Keratinocyte (primary cell): Measurements from ENCODE around the gene MDFI. TPM values are rescaled to one million over a fixed set of nuclear protein-coding genes. Genes with fewer than 3 reads are reported as not detected.

ENCODE experiments used
- DNase-seq: peaks from one replicate; pipeline ENCODE4 v3.0.0-alpha.2; 2011; ENCODE audit warnings: low read depth, missing footprints, low spot score
- FAIRE-seq: peaks from 2 replicates; lab custom pipeline; 2011; peaks lifted over from hg19 to GRCh38; lab: Jason Lieb, UNC
- H2AFZ ChIP-seq: 2 replicates; pipeline ENCODE4 v1.6.0; 2012; ENCODE audit warnings: low read length, control low read depth, inconsistent platforms; ENCODE audit not compliant: control insufficient read depth
- H3K27ac ChIP-seq: 2 replicates; pipeline ENCODE4 v1.5.1; 2011; ENCODE audit warnings: low read length; ENCODE audit not compliant: control insufficient read depth, insufficient read depth
- H3K27me3 ChIP-seq: 3 replicates; pipeline ENCODE4 v1.6.0; 2011; ENCODE audit warnings: low read length; ENCODE audit not compliant: control insufficient read depth, insufficient read depth; ENCODE audit errors: extremely low read depth
- H3K36me3 ChIP-seq, 2 experiments: 2 replicates in 1 of 2; 3 replicates in 1 of 2; pipeline ENCODE4 v1.5.1; 2011; ENCODE audit warnings: low read length in 2 of 2, mild to moderate bottlenecking in 1 of 2; ENCODE audit not compliant: control insufficient read depth in 2 of 2, insufficient read depth in 2 of 2; ENCODE audit errors: extremely low read depth in 1 of 2
- H3K4me1 ChIP-seq: 3 replicates; pipeline ENCODE4 v1.5.1; 2011; ENCODE audit warnings: low read length; ENCODE audit not compliant: control insufficient read depth, insufficient read depth; ENCODE audit errors: extremely low read depth
- H3K4me2 ChIP-seq: 3 replicates; pipeline ENCODE4 v1.6.0; 2011; ENCODE audit warnings: low read depth, low read length; ENCODE audit not compliant: control insufficient read depth, insufficient read depth; ENCODE audit errors: extremely low read depth
- H3K4me3 ChIP-seq, 3 experiments: fragments of 200-600 bp in 1 of 3; sonication (generic) in 1 of 3; 2 replicates in 2 of 3; 3 replicates in 1 of 3; pipeline ENCODE4 v1.5.1; 2011 to 2016; ENCODE audit warnings: low read length in 3 of 3, mild to moderate bottlenecking in 3 of 3, control low read depth in 2 of 3, inconsistent platforms in 1 of 3, low read depth in 1 of 3, mixed read lengths in 1 of 3, mixed run types in 1 of 3, moderate library complexity in 1 of 3; ENCODE audit not compliant: control insufficient read depth in 2 of 3, insufficient read depth in 2 of 3; ENCODE audit errors: extremely low read depth in 1 of 3
- H3K79me2 ChIP-seq: 2 replicates; pipeline ENCODE4 v1.6.0; 2012; ENCODE audit warnings: low read length; ENCODE audit not compliant: control insufficient read depth, insufficient read depth
- H3K9ac ChIP-seq: 3 replicates; pipeline ENCODE4 v1.6.0; 2011; ENCODE audit warnings: low read length; ENCODE audit not compliant: control insufficient read depth, insufficient read depth; ENCODE audit errors: extremely low read depth
- H3K9me1 ChIP-seq: 3 replicates; pipeline ENCODE4 v1.6.0; 2011; ENCODE audit warnings: low read length; ENCODE audit not compliant: control insufficient read depth, insufficient read depth; ENCODE audit errors: extremely low read depth
- H3K9me3 ChIP-seq: 2 replicates; pipeline ENCODE4 v1.5.1; 2012; ENCODE audit warnings: low read depth, low read length; ENCODE audit not compliant: control insufficient read depth
- H4K20me1 ChIP-seq: 3 replicates; pipeline ENCODE4 v1.6.0; 2011; ENCODE audit warnings: low read length; ENCODE audit not compliant: control insufficient read depth, insufficient read depth; ENCODE audit errors: extremely low read depth
- EZH2 ChIP-seq: IDR thresholded peaks from one replicate; pipeline ENCODE4 v1.6.1; 2012; ENCODE audit warnings: inconsistent platforms, mild to moderate bottlenecking, low read length, moderate library complexity
- dilution Hi-C: fragments of 300-500 bp; cut with MboI; formaldehyde crosslinking; loops from one replicate; pipeline ENCODE4 v1.7.0; 2020; ENCODE audit warnings: low sequenced_read_pairs; ENCODE audit not compliant: extremely low pct_ligation_motif_present
- polyA plus RNA-seq, 5 experiments: library from polyadenylated mRNA; depleted of rRNA in 3 of 5; stranded (reverse) in 3 of 5; stranded (forward) in 1 of 5; unstranded in 1 of 5; fragments of >200 nt; gene quantifications; 1 replicate in 1 of 5; 2 replicates in 3 of 5; 3 replicates in 1 of 5; pipeline versions ENCODE4 v1.2.1 to v1.2.3, GENCODE V29; 2011 to 2012; ENCODE audit warnings: missing spikeins in 2 of 5, low read depth in 1 of 5, low replicate concordance in 1 of 5
- TF ChIP-seq, protein P1 (sequence below), 3 experiments: IDR thresholded peaks in 1 of 3; conservative IDR thresholded peaks in 1 of 3; optimal IDR thresholded peaks in 1 of 3; 2 replicates in 2 of 3; 3 replicates in 1 of 3; pipeline versions ENCODE3 to v1.5.1; 2011; ENCODE audit warnings: low read length in 3 of 3, mild to moderate bottlenecking in 3 of 3, moderate library complexity in 2 of 3, control low read depth in 1 of 3, inconsistent platforms in 1 of 3; ENCODE audit not compliant: insufficient read depth in 2 of 3; ENCODE audit errors: extremely low read depth in 1 of 3

Gene MDFI
- polyA plus RNA-seq, 1 donor (not counting 4 experiments of a cell fraction or from before 2014, with no cell fraction given) = 60.1 TPM

DNA sequence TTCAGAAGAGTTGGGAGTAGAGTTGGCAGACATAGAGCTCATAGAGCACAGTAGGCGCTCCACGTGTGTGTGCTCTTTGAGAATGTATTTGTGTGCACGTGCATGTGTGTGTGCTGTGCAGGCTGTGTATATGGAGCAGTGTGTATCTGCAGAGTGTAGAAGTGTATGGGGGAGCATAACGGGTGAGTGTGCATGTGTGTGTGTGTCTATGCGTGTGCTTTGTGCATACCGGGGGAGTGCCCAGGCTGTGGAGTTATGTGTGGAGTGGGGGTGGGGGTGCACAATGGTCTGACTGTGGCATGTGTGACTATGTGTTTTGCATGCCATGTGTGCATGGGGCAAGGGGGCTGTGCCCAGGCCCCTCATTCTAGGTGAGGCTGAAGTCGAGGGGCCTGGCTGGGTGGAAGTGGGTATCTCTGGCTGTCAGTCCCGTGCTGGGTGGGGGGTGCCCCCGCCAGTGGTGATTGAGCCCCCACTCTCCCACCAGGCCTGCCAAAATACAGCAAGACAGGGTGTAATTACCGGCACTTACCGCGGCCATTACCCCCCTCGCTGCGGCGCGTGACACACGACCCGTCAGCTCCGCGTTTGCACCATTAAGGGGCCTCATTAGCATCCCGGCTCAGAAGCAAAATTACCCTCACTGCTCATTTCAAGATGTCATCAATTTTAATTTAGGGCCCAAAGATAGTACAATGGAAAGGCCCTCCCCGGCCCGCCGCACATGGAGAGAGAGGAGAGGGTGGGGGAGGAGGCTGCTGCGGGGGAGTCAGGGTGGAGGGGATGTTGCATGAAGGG, 39.1 kb downstream of the MDFI start:
- Histone ChIP-seq H3K27me3 (peaks cover 7% of the 10 kb centered on the region), H3K27ac (no peak overlapping the region), H3K36me3 (no peaks in the 10 kb centered on the region), H3K9me3 (no peaks in the 10 kb centered on the region), H4K20me1 (no peaks in the 10 kb centered on the region), H3K4me1 (no peaks in the 10 kb centered on the region), H2AFZ (no peak overlapping the region), H3K9ac (no peak overlapping the region), H3K4me2 (no peak overlapping the region), H3K79me2 (no peaks in the 10 kb centered on the region), H3K4me3 (no peak overlapping the region), H3K9me1 (no peaks in the 10 kb centered on the region)
- DNase-seq = no peak
- TF ChIP-seq, protein P1, sequence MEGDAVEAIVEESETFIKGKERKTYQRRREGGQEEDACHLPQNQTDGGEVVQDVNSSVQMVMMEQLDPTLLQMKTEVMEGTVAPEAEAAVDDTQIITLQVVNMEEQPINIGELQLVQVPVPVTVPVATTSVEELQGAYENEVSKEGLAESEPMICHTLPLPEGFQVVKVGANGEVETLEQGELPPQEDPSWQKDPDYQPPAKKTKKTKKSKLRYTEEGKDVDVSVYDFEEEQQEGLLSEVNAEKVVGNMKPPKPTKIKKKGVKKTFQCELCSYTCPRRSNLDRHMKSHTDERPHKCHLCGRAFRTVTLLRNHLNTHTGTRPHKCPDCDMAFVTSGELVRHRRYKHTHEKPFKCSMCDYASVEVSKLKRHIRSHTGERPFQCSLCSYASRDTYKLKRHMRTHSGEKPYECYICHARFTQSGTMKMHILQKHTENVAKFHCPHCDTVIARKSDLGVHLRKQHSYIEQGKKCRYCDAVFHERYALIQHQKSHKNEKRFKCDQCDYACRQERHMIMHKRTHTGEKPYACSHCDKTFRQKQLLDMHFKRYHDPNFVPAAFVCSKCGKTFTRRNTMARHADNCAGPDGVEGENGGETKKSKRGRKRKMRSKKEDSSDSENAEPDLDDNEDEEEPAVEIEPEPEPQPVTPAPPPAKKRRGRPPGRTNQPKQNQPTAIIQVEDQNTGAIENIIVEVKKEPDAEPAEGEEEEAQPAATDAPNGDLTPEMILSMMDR (optimal IDR thresholded peaks at IDR 0.05 in 1 of 3, IDR thresholded peaks at IDR 0.05 in 1 of 3, conservative IDR thresholded peaks at IDR 0.05 in 1 of 3; ENCODE audit: extremely low read depth in 1 of 3, insufficient read depth in 2 of 3, low read length in 3 of 3) = no peak
- TF ChIP-seq EZH2 = no peak
- FAIRE-seq = no peak
- dilution Hi-C loops = no loop called here

DNA sequence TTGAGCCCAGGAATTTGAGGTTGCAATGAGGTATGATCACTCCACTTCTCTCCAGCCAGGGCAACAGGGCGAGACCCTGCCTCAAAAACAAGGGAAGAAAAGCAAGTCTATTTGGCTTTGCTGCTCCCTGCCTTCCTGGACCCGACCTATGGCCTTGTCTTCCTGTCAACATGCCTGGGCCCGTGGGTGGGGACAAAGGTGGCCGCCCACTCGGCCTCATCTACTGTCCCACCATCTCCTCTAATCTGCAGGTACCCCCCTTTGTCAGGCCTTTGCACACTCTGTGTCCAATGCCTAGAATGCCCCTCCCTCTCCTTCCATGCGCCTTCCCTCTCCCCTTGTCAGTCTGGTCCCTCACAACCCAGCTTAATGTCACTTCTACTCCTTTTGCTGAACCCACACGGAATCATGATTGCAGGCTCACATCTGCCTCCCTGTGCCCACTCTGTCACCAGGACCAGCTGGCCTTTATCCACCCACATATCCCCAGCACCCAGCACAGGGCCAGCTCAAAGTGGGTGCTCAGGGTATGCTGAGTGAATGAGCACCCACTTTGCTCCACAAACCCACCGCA, 40.3 kb downstream of the MDFI start:
- FAIRE-seq = no peak
- Histone ChIP-seq H3K4me3 (no peak overlapping the region), H3K36me3 (no peaks in the 10 kb centered on the region), H3K27me3 (peaks cover 7% of the 10 kb centered on the region), H3K9ac (no peak overlapping the region), H4K20me1 (no peaks in the 10 kb centered on the region), H3K9me1 (no peaks in the 10 kb centered on the region), H3K79me2 (no peaks in the 10 kb centered on the region), H3K4me1 (peaks cover 2% of the 10 kb centered on the region), H2AFZ (no peak overlapping the region), H3K4me2 (no peak overlapping the region), H3K27ac (no peak overlapping the region), H3K9me3 (no peaks in the 10 kb centered on the region)
- TF ChIP-seq, protein P1 (optimal IDR thresholded peaks at IDR 0.05 in 1 of 3, IDR thresholded peaks at IDR 0.05 in 1 of 3, conservative IDR thresholded peaks at IDR 0.05 in 1 of 3; ENCODE audit: extremely low read depth in 1 of 3, insufficient read depth in 2 of 3, low read length in 3 of 3) = no peak
- no peak for TF ChIP-seq EZH2
- DNase-seq = no peak
- dilution Hi-C loops = no loop called here
